ENCODE results near the gene LRP1B. TPM values are rescaled to one million over a fixed set of nuclear protein-coding genes. Genes with fewer than 3 reads are reported as not detected.

LRP1B gene
- total RNA-seq, 1 donor from 2014 or later, result not detected

DNA sequence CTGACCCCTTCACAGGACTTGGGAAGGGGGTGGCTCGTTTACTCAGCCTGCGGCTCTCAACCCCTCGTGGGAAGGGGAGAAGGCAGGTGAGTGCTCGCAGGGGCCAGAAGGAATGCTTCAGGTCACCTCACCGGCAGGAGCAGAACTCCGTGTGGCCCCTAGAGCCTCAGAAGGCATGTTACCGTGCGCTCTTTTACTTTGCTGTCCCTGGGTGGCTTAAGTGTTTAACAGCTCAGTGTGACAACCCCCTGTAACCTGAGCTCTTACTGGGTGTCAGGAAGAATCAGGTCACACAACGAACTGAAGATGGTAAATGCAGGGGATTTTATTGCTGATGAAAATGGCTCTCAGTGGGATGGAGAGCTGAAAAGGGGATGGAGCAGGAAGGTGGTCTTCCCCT is 1235.4 kb downstream of the LRP1B start:
- ATAC-seq (ENCODE audit: low read depth) (no peak), DNase-seq (no peak)
- POLR2A ChIA-PET, result no interaction called here
- Mint-ChIP-seq H3K27me3 (no peaks in the 10 kb centered on the region), H3K9me3 (peaks cover 1% of the 10 kb centered on the region), H3K27ac (no peak overlapping the region), H3K36me3 (ENCODE audit: low read depth) (no peaks in the 10 kb centered on the region), H3K4me1 (no peaks in the 10 kb centered on the region), H3K4me3 (no peak overlapping the region)
- TF ChIP-seq, protein P1, sequence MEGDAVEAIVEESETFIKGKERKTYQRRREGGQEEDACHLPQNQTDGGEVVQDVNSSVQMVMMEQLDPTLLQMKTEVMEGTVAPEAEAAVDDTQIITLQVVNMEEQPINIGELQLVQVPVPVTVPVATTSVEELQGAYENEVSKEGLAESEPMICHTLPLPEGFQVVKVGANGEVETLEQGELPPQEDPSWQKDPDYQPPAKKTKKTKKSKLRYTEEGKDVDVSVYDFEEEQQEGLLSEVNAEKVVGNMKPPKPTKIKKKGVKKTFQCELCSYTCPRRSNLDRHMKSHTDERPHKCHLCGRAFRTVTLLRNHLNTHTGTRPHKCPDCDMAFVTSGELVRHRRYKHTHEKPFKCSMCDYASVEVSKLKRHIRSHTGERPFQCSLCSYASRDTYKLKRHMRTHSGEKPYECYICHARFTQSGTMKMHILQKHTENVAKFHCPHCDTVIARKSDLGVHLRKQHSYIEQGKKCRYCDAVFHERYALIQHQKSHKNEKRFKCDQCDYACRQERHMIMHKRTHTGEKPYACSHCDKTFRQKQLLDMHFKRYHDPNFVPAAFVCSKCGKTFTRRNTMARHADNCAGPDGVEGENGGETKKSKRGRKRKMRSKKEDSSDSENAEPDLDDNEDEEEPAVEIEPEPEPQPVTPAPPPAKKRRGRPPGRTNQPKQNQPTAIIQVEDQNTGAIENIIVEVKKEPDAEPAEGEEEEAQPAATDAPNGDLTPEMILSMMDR (IDR thresholded peaks at IDR 0.05), result no peak
- intact Hi-C loops (cut with micrococcal nuclease), result no loop called here
- CTCF ChIA-PET, result no interaction called here

DNA sequence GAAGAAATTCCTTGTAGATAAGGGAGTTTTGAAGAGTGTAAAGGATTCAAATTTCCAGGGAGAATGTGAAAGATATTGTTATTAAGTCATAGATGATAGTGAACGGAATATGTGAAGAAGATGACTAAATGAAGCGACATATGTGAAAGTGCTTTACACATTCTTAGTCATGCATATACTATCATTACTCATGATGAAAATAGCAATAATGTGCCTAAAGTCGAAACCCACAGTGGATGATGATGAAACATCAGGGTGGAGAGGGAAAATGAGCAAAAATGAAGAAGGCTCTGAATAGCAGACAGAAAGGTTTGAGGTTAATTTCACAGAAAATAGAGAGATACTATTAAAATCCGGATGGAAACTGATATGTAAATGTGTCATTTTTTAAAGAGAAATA is 1237.1 kb downstream of the LRP1B start:
- no peaks in the 10 kb centered on the region for H3K4me1 Mint-ChIP-seq
- no peak overlapping the region for H3K4me3 Mint-ChIP-seq
- TF ChIP-seq, protein P1 (IDR thresholded peaks at IDR 0.05), result no peak
- POLR2A ChIA-PET, result no interaction called here
- intact Hi-C loops (cut with micrococcal nuclease), result no loop called here
- H3K36me3 Mint-ChIP-seq (ENCODE audit: low read depth), result no peaks in the 10 kb centered on the region
- no peaks in the 10 kb centered on the region for H3K27me3 Mint-ChIP-seq
- no peak overlapping the region for H3K27ac Mint-ChIP-seq
- H3K9me3 Mint-ChIP-seq, result peaks cover 1% of the 10 kb centered on the region
- DNase-seq, result no peak
- CTCF ChIA-PET, result no interaction called here
- no peak for ATAC-seq (ENCODE audit: low read depth)

DNA sequence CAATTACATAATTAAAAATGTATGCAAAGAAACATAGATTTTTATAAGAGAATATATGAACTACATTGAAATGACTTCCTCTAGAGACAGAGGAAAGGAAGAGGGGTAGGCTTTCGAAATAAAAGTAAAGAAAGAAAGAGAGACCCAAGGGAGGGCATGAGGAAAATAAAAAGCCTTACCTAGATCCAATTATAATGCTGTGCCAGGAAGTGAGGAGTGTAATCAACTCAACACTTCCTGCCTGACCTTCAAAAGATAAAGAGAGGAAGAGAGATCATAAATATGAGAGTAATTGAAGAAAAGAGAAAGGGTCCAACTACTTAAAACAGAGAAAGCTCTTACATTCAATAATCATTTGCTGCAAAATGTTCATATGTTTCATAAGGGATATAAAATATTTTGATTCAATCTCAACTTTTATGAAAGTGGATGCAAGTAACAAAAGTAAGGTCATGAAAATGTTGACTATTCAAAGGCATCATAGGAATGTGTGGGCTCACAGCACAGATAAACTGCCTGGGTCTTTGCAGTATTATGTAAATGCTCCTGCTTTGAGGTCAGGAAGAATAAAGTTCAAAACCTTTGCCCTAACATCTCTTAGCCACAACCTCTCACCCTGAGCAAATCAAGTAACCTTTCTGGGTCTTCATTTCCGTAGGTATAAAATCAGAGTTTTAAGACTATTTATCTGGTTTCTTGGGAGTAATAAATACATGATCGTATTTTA is 1237.7 kb downstream of the LRP1B start:
- H3K27ac Mint-ChIP-seq, result no peak overlapping the region
- CTCF ChIA-PET, result no interaction called here
- intact Hi-C loops (cut with micrococcal nuclease), result no loop called here
- DNase-seq (no peak), ATAC-seq (ENCODE audit: low read depth) (no peak)
- H3K4me1 Mint-ChIP-seq, result no peaks in the 10 kb centered on the region
- TF ChIP-seq, protein P1 (IDR thresholded peaks at IDR 0.05), result no peak
- no peaks in the 10 kb centered on the region for H3K27me3 Mint-ChIP-seq
- no peaks in the 10 kb centered on the region for H3K9me3 Mint-ChIP-seq
- no peak overlapping the region for H3K4me3 Mint-ChIP-seq
- no peaks in the 10 kb centered on the region for H3K36me3 Mint-ChIP-seq (ENCODE audit: low read depth)
- POLR2A ChIA-PET, result no interaction called here

DNA sequence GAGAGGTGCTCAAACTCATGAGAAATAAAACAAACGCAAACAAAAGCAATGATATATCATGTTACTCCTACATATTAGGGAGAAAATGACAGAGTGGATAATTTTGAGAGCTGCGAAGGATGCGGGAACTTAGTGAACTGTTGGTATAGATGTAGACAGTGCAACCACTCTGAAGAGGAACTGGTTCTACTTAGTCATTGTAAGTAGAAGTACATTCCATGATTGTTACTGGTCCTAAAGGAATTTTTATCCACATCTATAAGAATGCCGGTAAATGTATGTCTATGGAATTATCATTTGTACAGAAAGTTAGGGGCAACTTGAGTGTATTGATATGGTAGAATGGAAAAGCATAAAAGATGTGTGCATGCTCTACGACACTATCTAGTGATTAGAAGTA is 1238.4 kb downstream of the LRP1B start:
- H3K27ac Mint-ChIP-seq, result no peak overlapping the region

DNA sequence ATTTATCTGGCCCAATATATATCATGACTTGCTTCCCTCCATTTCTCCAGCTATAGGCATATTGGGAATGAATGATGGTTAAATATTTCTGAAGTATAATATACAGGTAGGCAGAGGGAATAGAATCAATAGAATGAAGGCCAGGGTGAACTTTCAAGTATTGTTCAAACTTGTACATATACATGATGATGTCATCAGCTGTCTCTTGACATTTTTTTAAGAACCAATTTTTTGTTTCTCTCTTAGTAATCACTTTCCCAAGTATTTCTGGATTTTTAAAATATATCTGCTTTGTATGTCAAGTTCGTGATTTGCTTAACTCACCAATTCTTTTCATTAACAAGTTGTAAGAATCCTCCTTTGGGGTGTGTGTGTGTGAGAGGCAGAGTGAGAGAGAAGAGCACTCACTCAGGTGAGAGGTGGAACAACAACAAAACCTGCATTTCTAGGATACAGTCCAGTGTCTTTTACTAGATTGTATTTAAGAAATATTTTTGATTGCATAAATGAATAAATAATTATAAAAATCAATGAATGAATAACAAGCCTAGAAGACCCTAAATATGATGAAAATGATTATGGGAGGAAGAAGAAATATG is 1239.1 kb downstream of the LRP1B start:
- no peak overlapping the region for H3K4me3 Mint-ChIP-seq
- no peak for DNase-seq
- ChIA-PET CTCF (no interaction called here), POLR2A (no interaction called here)
- ATAC-seq (ENCODE audit: low read depth), result no peak
- intact Hi-C loops (cut with micrococcal nuclease), result no loop called here
- TF ChIP-seq, protein P1 (IDR thresholded peaks at IDR 0.05), result no peak
- no peaks in the 10 kb centered on the region for H3K27me3 Mint-ChIP-seq
- H3K36me3 Mint-ChIP-seq (ENCODE audit: low read depth), result no peaks in the 10 kb centered on the region
- H3K4me1 Mint-ChIP-seq, result no peaks in the 10 kb centered on the region
- H3K9me3 Mint-ChIP-seq, result no peaks in the 10 kb centered on the region
- H3K27ac Mint-ChIP-seq, result no peak overlapping the region

More for the DNA sequence above, 1238.4 kb downstream of the LRP1B start:
- Mint-ChIP-seq H3K36me3 (ENCODE audit: low read depth) (no peaks in the 10 kb centered on the region), H3K27me3 (no peaks in the 10 kb centered on the region), H3K9me3 (no peaks in the 10 kb centered on the region), H3K4me1 (no peaks in the 10 kb centered on the region), H3K4me3 (no peak overlapping the region)
- intact Hi-C loops (cut with micrococcal nuclease), result no loop called here
- DNase-seq, result no peak
- CTCF ChIA-PET, result no interaction called here
- TF ChIP-seq, protein P1 (IDR thresholded peaks at IDR 0.05), result no peak
- POLR2A ChIA-PET, result no interaction called here
- ATAC-seq (ENCODE audit: low read depth), result no peak

Data from activated B cell treated with CpG ODN at 0.5 μM for 24 hours (primary cell).